GM19455 (cell line): ENCODE results near the gene RNF180.
"Not testable (repeated sequence)": the region's sequence is repeated elsewhere in the genome, so short reads cannot be mapped to it uniquely, and the experiment has no call there.

Experiments
- ATAC-seq: cut with Tn5 transposase; IDR thresholded peaks from one replicate; pipeline ENCODE4 v1.9.1; 2021; ENCODE audit not compliant: unreplicated experiment

Gene RNF180

GRCh38 chr5:64269164-64269563 lies 103.5 kb downstream of the RNF180 start:
- ATAC-seq: no peak

- ATAC-seq: no peak
These were observed 107.6 kb downstream of the RNF180 start for GRCh38 chr5:64273276-64273675.

- ATAC-seq: no peak
These were observed 119.8 kb downstream of the RNF180 start for GRCh38 chr5:64285188-64286130.

- no peak for ATAC-seq
These were observed 120.7 kb downstream of the RNF180 start for GRCh38 chr5:64286381-64286780.

GRCh38 chr5:64288496-64288895 lies 122.9 kb downstream of the RNF180 start:
- ATAC-seq: not testable (repeated sequence)

- ATAC-seq: no peak
These were observed 127.1 kb downstream of the RNF180 start for GRCh38 chr5:64292611-64293215.

- ATAC-seq: no peak
These were observed 129.5 kb downstream of the RNF180 start for GRCh38 chr5:64295101-64295500.

- no peak for ATAC-seq
These were observed 132.9 kb downstream of the RNF180 start for GRCh38 chr5:64298586-64298985.

- ATAC-seq: no peak
These were observed 134.2 kb downstream of the RNF180 start for GRCh38 chr5:64299805-64300204.

GRCh38 chr5:64301566-64301965 lies 135.9 kb downstream of the RNF180 start:
- ATAC-seq: no peak

GRCh38 chr5:64308135-64308534 lies 142.5 kb downstream of the RNF180 start:
- ATAC-seq: no peak

- ATAC-seq: no peak
These were observed 146.8 kb downstream of the RNF180 start for GRCh38 chr5:64312491-64312890.

- no peak for ATAC-seq
These were observed 150.1 kb downstream of the RNF180 start for GRCh38 chr5:64315778-64316177.

- no peak for ATAC-seq
These were observed 152.5 kb downstream of the RNF180 start for GRCh38 chr5:64318175-64318574.

- ATAC-seq: no peak
These were observed 157.9 kb downstream of the RNF180 start for GRCh38 chr5:64323591-64323990.

- ATAC-seq: no peak
These were observed 165.1 kb downstream of the RNF180 start for GRCh38 chr5:64330728-64331231.

- no peak for ATAC-seq
These were observed 166.1 kb downstream of the RNF180 start for GRCh38 chr5:64331597-64332277.

GRCh38 chr5:64333886-64334285 lies 168.2 kb downstream of the RNF180 start:
- ATAC-seq: no peak

GRCh38 chr5:64339769-64340168 lies 174.1 kb downstream of the RNF180 start:
- ATAC-seq: no peak

GRCh38 chr5:64340293-64340692 lies 174.7 kb downstream of the RNF180 start:
- ATAC-seq: no peak

- no peak for ATAC-seq
These were observed 175.7 kb downstream of the RNF180 start for GRCh38 chr5:64341340-64341739.

GRCh38 chr5:64344501-64344900 lies 178.9 kb downstream of the RNF180 start:
- ATAC-seq: no peak
